ENCODE measurements around the gene ZBTB8B.

DNA sequence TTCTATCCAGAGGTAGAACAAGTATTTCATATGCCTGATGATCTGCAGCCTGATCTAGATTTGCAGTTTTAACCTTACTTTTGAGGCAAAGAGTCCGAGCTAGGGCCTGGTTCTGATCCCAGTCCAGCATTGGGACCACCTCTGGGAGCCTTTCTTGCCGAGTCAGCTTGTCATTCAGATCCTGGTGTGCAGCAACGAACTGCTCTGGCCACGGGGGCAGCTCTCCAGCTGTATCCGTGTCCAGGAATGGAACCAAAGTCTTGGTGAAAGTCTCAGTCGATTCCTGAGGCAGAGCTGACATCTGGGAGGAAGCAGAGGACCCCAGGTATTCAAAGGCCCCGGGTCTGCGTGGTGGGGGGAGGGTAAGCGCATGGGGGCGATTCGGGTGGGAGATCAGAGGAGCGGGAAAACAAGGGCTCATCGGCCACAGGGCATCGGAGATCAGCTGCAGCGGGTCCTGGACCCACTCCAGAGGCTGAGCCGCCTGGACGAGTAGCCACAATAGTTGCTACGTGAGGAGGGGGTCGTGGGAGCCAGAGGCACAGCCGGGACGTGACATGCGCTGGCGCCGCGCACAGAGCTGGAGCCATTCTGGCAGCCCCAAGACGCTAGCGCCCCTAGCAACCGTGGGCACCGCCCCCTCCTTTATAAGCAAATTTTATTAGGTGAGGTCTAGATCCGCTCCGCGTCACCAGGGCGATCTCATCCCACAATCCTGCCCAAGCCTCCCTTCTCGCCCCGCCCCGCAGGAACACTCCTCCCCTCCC lies 38.2 kb upstream of the ZBTB8B start:
- TF ChIP-seq CTCF (conservative IDR thresholded peaks at IDR 0.05; ENCODE audit: low read length) (no peak), EZH2phosphoT487 (IDR thresholded peaks at IDR 0.05; ENCODE audit: borderline replicate concordance, low read depth, low read length) (no peak)

Measured in OCI-LY7 (cell line).